BJ (cell line): ENCODE measurements around the gene BEGAIN. TPM values are rescaled to one million over a fixed set of nuclear protein-coding genes. Genes with fewer than 3 reads are reported as not detected.
A peak's percentile ranks its signal among the peaks of the same experiment; 100 is the strongest.

Experiments used
- CTCF ChIA-PET: fragments of 350-600 bp; formaldehyde crosslinking; extraction: SDS; loops from one replicate; lab custom pipeline; 2021; ENCODE audit warnings: antibody characterized with exemption, inconsistent platforms; lab: Yijun Ruan, JAX
- POLR2A ChIA-PET: fragments of 300-600 bp; sonication (Branson Sonifier 250); formaldehyde crosslinking; extraction: SDS; loops from one replicate; lab custom pipeline; 2021; ENCODE audit warnings: antibody characterized with exemption; lab: Charles Lee
- DNase-seq: peaks from one replicate; pipeline ENCODE4 v3.0.0-alpha.2; 2011; ENCODE audit warnings: low read depth
- H3K27me3 ChIP-seq: 2 replicates; pipeline ENCODE4 v1.6.0; 2011; ENCODE audit warnings: low read length; ENCODE audit not compliant: control insufficient read depth, insufficient read depth
- H3K36me3 ChIP-seq: 2 replicates; pipeline ENCODE4 v1.5.1; 2011; ENCODE audit warnings: low read length; ENCODE audit not compliant: control insufficient read depth, insufficient read depth
- H3K4me3 ChIP-seq: 2 replicates; pipeline ENCODE4 v1.5.1; 2011; ENCODE audit warnings: low read depth, mild to moderate bottlenecking, control low read depth, low read length
- polyA plus RNA-seq: library from polyadenylated mRNA; depleted of rRNA; stranded (reverse); fragments of >200 nt; gene quantifications from 2 replicates; pipeline ENCODE4 v1.2.3, GENCODE V29; 2011
- TF ChIP-seq, protein P1 (sequence below): IDR thresholded peaks from 2 replicates; pipeline ENCODE4 v1.5.1; 2011; ENCODE audit warnings: low read depth, mild to moderate bottlenecking, control low read depth, inconsistent platforms, low read length, moderate library complexity; ENCODE audit not compliant: insufficient read depth

Gene BEGAIN
- polyA plus RNA-seq, 1 experiment, result 0.22 TPM

DNA sequence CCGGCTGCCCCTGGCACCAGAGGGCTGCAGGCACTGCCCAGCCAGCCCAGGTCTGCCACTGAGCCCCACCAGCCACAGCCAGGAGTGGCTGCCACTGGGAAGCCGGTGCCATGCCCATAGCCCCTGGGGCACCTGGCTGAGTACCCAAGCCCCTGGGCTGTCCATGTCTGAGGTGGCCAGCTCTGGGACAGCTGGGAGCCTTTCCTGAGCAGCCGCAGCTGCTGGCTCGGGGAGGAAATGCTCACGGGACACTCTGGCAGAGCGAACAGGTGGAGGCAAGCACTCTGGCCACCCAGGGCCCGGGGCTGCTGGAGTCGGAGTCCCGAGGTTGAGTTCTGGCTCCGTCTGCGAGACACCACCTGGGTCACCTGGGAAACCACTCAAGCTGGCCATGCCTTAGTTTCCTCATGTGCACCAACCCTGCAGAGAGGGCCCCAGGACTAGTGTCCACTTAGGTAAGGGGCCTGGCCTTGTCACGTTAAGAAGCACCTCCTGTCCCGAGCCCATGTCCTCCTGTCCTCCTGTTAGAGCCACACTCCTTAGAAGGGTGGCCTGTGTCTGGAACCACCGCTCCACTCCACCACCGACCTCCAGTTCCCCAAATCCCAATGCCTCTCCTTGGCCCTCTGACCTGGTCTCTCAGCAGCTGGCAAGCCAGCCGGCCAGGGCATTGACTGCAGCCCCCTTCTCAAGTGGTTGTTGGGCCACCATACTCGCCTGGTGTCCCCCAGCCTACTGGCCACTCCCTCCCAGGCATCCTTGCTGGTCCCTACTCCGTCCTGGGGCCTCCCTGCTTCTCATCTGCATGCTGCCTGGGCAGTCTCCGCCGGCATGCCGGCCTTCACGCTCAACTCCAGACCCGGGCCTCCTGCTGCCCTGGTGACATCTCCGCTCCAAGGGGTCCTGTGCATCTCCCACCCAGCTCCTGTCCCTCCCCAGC is 45.3 kb downstream of the BEGAIN start:
- DNase-seq, result no peak
- H3K4me3 ChIP-seq, result no peak overlapping the region
- ChIA-PET CTCF (interaction anchor here (1.5 kb wide), 1 partner anchor 8 kb away, joined by 5 read pairs; no protein-coding TSS in a partner anchor), POLR2A (no interaction called here)
- no peaks in the 10 kb centered on the region for H3K27me3 ChIP-seq
- H3K36me3 ChIP-seq, result no peaks in the 10 kb centered on the region
- TF ChIP-seq, protein P1, sequence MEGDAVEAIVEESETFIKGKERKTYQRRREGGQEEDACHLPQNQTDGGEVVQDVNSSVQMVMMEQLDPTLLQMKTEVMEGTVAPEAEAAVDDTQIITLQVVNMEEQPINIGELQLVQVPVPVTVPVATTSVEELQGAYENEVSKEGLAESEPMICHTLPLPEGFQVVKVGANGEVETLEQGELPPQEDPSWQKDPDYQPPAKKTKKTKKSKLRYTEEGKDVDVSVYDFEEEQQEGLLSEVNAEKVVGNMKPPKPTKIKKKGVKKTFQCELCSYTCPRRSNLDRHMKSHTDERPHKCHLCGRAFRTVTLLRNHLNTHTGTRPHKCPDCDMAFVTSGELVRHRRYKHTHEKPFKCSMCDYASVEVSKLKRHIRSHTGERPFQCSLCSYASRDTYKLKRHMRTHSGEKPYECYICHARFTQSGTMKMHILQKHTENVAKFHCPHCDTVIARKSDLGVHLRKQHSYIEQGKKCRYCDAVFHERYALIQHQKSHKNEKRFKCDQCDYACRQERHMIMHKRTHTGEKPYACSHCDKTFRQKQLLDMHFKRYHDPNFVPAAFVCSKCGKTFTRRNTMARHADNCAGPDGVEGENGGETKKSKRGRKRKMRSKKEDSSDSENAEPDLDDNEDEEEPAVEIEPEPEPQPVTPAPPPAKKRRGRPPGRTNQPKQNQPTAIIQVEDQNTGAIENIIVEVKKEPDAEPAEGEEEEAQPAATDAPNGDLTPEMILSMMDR, result no peak

DNA sequence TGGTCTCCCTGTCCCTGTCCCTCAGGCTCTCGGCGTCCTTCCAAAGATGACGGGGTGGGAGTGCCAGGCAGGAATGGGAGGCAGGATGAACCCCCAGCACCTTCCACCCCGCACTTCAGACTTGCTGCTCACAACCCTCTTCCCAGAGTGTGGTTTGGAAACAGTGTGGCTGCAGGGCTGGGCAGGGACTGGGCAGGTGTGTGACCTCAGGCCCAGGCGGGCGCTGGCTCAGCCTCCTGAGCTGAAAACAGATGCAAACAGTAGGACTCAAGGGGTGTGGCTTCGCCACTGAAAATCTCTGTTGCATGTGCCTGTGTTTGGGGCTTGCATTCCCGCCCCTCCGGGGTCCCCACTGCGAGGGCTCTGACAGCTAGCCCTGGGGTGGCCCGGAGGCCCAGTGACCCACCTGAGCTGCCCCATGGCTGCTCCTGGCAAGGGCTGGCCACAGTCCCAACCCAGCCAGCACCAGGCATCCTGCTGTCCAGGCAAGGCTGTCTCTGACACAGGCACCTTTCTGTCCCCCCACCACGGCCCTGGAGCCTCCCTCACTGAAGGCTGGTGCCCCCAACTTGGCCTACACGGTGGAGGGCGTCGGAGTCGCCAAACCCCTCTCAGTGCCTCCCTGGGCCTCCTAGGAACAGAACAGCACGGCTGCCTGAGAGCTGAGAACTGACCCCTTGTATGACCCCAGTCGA is 46.1 kb downstream of the BEGAIN start:
- no peak overlapping the region for H3K4me3 ChIP-seq
- POLR2A ChIA-PET, result no interaction called here
- no peak for DNase-seq
- H3K36me3 ChIP-seq, result no peaks in the 10 kb centered on the region
- CTCF ChIA-PET, result no interaction called here
- no peaks in the 10 kb centered on the region for H3K27me3 ChIP-seq
- TF ChIP-seq, protein P1, result no peak

DNA sequence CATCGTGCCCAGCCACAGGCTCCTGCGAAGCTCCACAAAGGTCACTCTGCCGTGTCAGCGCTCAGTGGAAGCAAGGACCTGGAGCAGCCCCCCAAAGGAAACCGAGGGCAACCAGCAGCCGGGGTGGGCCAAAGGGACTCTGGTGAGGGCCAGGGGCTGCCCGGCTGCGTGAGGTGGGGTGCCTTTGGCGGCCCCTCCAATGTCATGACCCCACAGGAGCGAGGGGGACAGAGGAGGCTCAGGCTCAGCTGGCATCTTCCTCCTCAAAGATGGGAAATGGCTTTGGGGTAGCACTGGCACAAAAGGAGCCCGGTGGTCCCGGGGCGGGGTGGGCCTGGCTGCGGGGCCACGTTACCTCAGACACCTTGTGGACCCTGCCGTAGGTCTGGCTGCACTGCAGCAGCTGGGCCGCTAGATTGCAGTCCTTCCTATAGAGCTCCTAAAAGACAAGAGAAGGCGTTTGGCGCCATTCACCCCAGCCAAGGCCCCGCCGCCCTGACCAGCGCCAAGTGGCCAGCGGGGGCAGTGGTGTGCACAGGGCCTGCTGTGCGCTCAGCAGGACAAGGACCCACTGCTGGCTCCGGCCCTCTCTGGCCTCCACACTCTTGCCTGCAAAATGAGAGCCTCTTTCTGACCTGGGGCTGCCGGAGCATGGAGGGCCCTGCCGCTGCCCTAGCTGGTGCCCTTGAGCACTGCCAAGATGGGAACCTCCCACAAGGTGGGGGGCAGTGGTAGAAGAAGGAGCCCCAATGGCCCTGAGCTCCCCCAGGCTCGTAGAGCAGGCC is 46.9 kb downstream of the BEGAIN start:
- Histone ChIP-seq H3K27me3 (no peaks in the 10 kb centered on the region), H3K36me3 (no peaks in the 10 kb centered on the region; the same call in 1 of the 2 replicates), H3K4me3 (no peak overlapping the region)
- ChIA-PET CTCF (no interaction called here), POLR2A (no interaction called here)
- TF ChIP-seq, protein P1, result peak; percentile 30
- no peak for DNase-seq

DNA sequence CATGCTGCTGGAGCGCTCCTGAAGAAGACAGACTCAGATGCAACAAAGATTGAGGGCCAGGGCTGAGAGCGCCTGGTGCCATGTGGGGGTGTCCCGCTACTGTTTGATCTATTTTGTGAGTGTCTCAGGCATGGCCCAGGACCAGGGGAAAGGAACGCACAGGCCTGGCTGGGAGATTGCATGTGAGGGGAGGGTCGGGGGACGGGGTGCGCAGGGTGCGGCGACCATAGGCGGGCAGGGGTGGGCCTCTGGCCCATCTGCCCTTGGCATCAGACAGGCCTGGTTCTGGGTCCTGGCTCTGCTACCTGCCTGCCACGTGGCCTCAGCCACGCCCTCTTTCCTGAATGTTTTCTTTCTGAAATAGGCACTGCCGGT is 47.5 kb downstream of the BEGAIN start:
- CTCF ChIA-PET, result no interaction called here
- Histone ChIP-seq H3K4me3 (no peak overlapping the region), H3K27me3 (no peaks in the 10 kb centered on the region), H3K36me3 (no peaks in the 10 kb centered on the region; the same call in 1 of the 2 replicates)
- no peak for DNase-seq
- POLR2A ChIA-PET, result no interaction called here
- TF ChIP-seq, protein P1, result no peak
